ENCODE data around the gene SYNE2. TPM values are rescaled to one million over a fixed set of nuclear protein-coding genes. Genes with fewer than 3 reads are reported as not detected.

SYNE2 gene
- total RNA-seq, 1 donor from 2014 or later: 5.7 TPM

- Mint-ChIP-seq H3K36me3 (ENCODE audit: low read depth, unreplicated experiment) (no peaks in the 10 kb centered on the region), H3K9me3 (ENCODE audit: unreplicated experiment) (peaks cover 3% of the 10 kb centered on the region), H3K4me3 (ENCODE audit: unreplicated experiment) (no peak overlapping the region), H3K4me1 (ENCODE audit: low read depth, unreplicated experiment) (no peaks in the 10 kb centered on the region), H3K27me3 (ENCODE audit: low read depth, unreplicated experiment) (peaks cover 3% of the 10 kb centered on the region), H3K27ac (ENCODE audit: unreplicated experiment) (no peak overlapping the region)
- TF ChIP-seq EZH2 (IDR thresholded peaks at IDR 0.05; ENCODE audit: insufficient read depth, low read length) (no peak), CTCF (IDR thresholded peaks at IDR 0.05; ENCODE audit: insufficient read depth, low read depth, low read length) (no peak)
- no peak overlapping the region for H3K27ac ChIP-seq (ENCODE audit: low read depth, low read length)
- H3K9ac ChIP-seq (ENCODE audit: low read length): no peak overlapping the region
- H3K79me2 ChIP-seq (ENCODE audit: insufficient read depth, low read length): no peaks in the 10 kb centered on the region
- no peak for DNase-seq (ENCODE audit: low read depth)
- no peaks in the 10 kb centered on the region for H3K4me1 ChIP-seq (ENCODE audit: insufficient read depth, low read length)
- no peak for FAIRE-seq
- H3K36me3 ChIP-seq (ENCODE audit: insufficient read depth, low read length): no peaks in the 10 kb centered on the region
- no peaks in the 10 kb centered on the region for H3K9me3 ChIP-seq (ENCODE audit: insufficient read depth, low read depth, low read length)
- H3K27me3 ChIP-seq (ENCODE audit: insufficient read depth, low read length): no peaks in the 10 kb centered on the region
- H3K4me2 ChIP-seq (ENCODE audit: low read length): no peak overlapping the region
- no peak overlapping the region for H2AFZ ChIP-seq (ENCODE audit: low read depth, low read length)
- H3K4me3 ChIP-seq (ENCODE audit: insufficient read depth, low read depth, low read length): no peak overlapping the region
- H4K20me1 ChIP-seq (ENCODE audit: insufficient read depth, low read length): no peaks in the 10 kb centered on the region
Observed at GRCh38 chr14:64126548-64126947, 273.7 kb downstream of the SYNE2 start.

- no peaks in the 10 kb centered on the region for H3K36me3 Mint-ChIP-seq (ENCODE audit: low read depth, unreplicated experiment)
- H3K27me3 Mint-ChIP-seq (ENCODE audit: low read depth, unreplicated experiment): no peaks in the 10 kb centered on the region
- Histone ChIP-seq H3K4me1 (ENCODE audit: insufficient read depth, low read length) (no peaks in the 10 kb centered on the region), H3K4me2 (ENCODE audit: low read length) (no peak overlapping the region), H4K20me1 (ENCODE audit: insufficient read depth, low read length) (no peaks in the 10 kb centered on the region), H3K4me3 (ENCODE audit: insufficient read depth, low read depth, low read length) (no peak overlapping the region), H3K27me3 (ENCODE audit: insufficient read depth, low read length) (no peaks in the 10 kb centered on the region), H2AFZ (ENCODE audit: low read depth, low read length) (no peak overlapping the region), H3K36me3 (ENCODE audit: insufficient read depth, low read length) (no peaks in the 10 kb centered on the region), H3K9me3 (ENCODE audit: insufficient read depth, low read depth, low read length) (no peaks in the 10 kb centered on the region), H3K27ac (ENCODE audit: low read depth, low read length) (no peak overlapping the region), H3K79me2 (ENCODE audit: insufficient read depth, low read length) (no peaks in the 10 kb centered on the region), H3K9ac (ENCODE audit: low read length) (no peak overlapping the region)
- DNase-seq (ENCODE audit: low read depth): no peak
- no peak for TF ChIP-seq EZH2 (IDR thresholded peaks at IDR 0.05; ENCODE audit: insufficient read depth, low read length)
- TF ChIP-seq CTCF (IDR thresholded peaks at IDR 0.05; ENCODE audit: insufficient read depth, low read depth, low read length): peak; percentile 3
- no peak for FAIRE-seq
- no peaks in the 10 kb centered on the region for H3K9me3 Mint-ChIP-seq (ENCODE audit: unreplicated experiment)
- no peak overlapping the region for H3K27ac Mint-ChIP-seq (ENCODE audit: unreplicated experiment)
- H3K4me3 Mint-ChIP-seq (ENCODE audit: unreplicated experiment): no peak overlapping the region
- H3K4me1 Mint-ChIP-seq (ENCODE audit: low read depth, unreplicated experiment): peaks cover 5% of the 10 kb centered on the region
Observed at GRCh38 chr14:64137657-64138290, 285.0 kb downstream of the SYNE2 start.

GRCh38 chr14:64147126-64147790 lies 294.5 kb downstream of the SYNE2 start:
- H3K4me2 ChIP-seq (ENCODE audit: low read length): peak overlapping the region; percentile 25
- peak overlapping the region; percentile 46 for H2AFZ ChIP-seq (ENCODE audit: low read depth, low read length)
- no peak overlapping the region for H3K4me3 Mint-ChIP-seq (ENCODE audit: unreplicated experiment)
- H3K79me2 ChIP-seq (ENCODE audit: insufficient read depth, low read length): no peaks in the 10 kb centered on the region
- H3K9me3 Mint-ChIP-seq (ENCODE audit: unreplicated experiment): no peaks in the 10 kb centered on the region
- no peak overlapping the region for H3K4me3 ChIP-seq (ENCODE audit: insufficient read depth, low read depth, low read length)
- no peaks in the 10 kb centered on the region for H3K36me3 ChIP-seq (ENCODE audit: insufficient read depth, low read length)
- H4K20me1 ChIP-seq (ENCODE audit: insufficient read depth, low read length): no peaks in the 10 kb centered on the region
- no peaks in the 10 kb centered on the region for H3K9me3 ChIP-seq (ENCODE audit: insufficient read depth, low read depth, low read length)
- H3K4me1 Mint-ChIP-seq (ENCODE audit: low read depth, unreplicated experiment): peaks cover 18% of the 10 kb centered on the region
- H3K27me3 Mint-ChIP-seq (ENCODE audit: low read depth, unreplicated experiment): no peaks in the 10 kb centered on the region
- DNase-seq (ENCODE audit: low read depth) (peak; percentile 63), FAIRE-seq (no peak)
- H3K27ac Mint-ChIP-seq (ENCODE audit: unreplicated experiment): peak overlapping the region; percentile 49
- no peaks in the 10 kb centered on the region for H3K36me3 Mint-ChIP-seq (ENCODE audit: low read depth, unreplicated experiment)
- H3K9ac ChIP-seq (ENCODE audit: low read length): no peak overlapping the region
- TF ChIP-seq EZH2 (IDR thresholded peaks at IDR 0.05; ENCODE audit: insufficient read depth, low read length): no peak
- TF ChIP-seq CTCF (IDR thresholded peaks at IDR 0.05; ENCODE audit: insufficient read depth, low read depth, low read length): no peak
- H3K4me1 ChIP-seq (ENCODE audit: insufficient read depth, low read length): peaks cover 9% of the 10 kb centered on the region
- H3K27me3 ChIP-seq (ENCODE audit: insufficient read depth, low read length): no peaks in the 10 kb centered on the region
- H3K27ac ChIP-seq (ENCODE audit: low read depth, low read length): peak overlapping the region; percentile 24

Data from astrocyte (in vitro differentiated cells and primary cell).